ENCODE data around the gene RUNDC3A. TPM values are rescaled to one million over a fixed set of nuclear protein-coding genes. Genes with fewer than 3 reads are reported as not detected.

The RUNDC3A gene
- total RNA-seq = 2.3 TPM in 1 of 2 replicates, not detected in the other

DNA sequence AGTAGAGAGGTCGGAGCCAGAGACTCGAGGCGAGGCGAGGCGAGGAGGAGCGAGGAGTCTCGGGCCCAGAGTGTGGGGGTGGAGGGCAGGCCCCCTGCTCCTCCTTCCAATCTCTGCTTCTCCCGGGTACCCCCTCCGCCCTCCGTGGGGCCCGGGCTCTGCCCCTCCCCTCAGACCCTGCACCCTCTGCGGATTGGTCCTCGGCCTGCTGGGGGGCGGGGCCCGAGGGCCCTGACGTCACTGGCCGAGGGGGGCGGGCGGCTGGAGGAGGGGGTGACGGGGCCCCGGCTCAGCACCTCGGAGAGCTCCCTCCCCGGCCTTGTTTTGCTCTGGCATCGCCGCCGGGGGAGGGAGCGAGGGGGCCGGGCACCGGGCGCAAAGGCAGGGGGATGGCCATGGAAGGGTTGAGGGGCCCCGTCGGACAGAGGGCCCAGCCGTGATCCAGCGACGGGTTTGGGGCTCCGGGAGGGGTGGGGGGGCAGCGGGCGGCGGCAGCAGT, at the start of gene RUNDC3A:
Gene RUNDC3A, plus strand, starts transcription at position 282 of the 499 bp plus-strand sequence. CDS start 232 bp downstream, outside the sequence.

DNA sequence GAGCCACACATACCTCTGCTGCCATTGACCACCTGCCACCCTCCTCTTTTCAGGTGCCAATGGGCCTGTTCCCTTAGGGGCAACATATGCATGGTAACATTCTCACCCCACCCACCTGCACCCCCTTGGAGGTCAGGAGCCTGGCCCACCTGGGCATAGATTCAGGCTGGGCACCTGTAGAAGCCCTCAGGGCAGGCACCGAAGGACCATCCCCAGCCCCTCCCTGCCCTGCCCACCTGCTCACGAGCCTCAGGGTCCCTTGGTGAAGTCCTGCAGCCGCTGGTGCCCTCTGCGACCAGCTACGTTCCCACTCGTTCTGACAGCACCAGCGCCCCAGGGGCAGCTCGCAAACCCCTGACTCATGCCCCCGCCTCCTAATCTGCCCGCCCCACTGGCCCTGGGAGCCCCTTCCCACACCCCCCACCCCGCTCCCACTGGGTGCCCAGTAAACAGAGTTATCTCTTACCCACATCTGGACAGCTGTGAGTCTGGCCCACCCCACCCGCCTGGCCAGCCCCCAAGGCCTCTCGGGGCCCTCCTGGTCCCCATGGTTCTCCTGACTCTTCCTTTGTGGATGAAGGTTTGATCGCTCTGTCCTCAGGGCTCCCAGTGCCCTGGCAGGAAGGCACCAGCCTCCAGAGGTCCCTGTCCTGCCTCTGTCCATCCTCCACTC, 40.4 kb upstream of the RUNDC3A start, which contains the start of gene SLC4A1:
Gene SLC4A1, minus strand, starts transcription at position 318 of the 673 bp plus-strand sequence. CDS start 5,269 bp downstream, outside the sequence.

DNA sequence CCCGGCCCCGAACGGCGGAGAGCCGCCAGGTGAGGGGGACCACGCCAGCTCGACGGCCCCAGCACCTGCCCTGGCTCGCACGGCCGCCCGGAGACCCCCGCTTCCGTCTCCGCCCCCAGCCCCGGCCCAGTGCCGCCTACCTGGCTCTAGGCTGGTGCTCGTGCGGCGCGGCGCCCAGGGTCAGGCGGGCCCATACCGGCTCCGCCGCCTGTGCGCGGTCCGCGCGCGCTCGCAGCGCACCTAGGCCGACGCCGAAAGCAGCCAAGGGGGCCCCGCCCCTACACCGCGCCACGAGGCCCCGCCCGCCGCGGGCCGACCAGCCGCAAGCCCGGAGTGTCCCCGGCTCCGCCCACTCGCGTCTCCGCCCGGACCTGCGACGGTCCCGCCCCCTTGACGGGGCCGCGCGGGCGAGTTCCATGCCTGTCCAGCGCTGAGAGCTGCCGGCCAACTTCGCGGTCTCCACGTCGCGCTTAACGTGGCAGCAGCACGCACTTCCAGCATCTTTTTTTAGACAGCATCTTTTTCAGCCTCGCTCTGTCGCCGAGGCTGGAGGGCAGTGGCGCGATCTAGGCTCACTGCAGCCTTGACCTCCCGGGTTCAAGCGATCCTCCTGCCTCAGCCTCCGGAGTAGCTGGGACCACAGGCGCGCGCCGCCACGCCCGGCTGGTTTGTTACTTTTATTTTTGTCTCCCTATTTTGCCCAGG, 16.3 kb downstream of the RUNDC3A start, which contains the start of gene SLC25A39:
Gene SLC25A39, minus strand, starts transcription at position 253 of the 705 bp plus-strand sequence. CDS start 1,261 bp downstream, outside the sequence.

DNA sequence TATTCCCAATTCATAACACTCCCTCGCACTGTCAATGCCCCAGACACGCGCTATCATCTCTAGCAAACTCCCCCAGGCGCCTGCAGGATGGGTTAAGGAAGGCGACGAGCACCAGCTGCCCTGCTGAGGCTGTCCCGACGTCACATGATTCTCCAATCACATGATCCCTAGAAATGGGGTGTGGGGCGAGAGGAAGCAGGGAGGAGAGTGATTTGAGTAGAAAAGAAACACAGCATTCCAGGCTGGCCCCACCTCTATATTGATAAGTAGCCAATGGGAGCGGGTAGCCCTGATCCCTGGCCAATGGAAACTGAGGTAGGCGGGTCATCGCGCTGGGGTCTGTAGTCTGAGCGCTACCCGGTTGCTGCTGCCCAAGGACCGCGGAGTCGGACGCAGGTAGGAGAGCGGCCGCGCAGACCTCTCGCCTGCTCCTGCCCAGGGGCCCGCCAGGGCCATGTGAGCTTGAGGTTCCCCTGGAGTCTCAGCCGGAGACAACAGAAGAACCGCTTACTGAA, 36.6 kb downstream of the RUNDC3A start, which contains the start of gene GRN:
Gene GRN, plus strand, starts transcription at position 364 of the 515 bp plus-strand sequence. CDS start 3,863 bp downstream, outside the sequence.

DNA sequence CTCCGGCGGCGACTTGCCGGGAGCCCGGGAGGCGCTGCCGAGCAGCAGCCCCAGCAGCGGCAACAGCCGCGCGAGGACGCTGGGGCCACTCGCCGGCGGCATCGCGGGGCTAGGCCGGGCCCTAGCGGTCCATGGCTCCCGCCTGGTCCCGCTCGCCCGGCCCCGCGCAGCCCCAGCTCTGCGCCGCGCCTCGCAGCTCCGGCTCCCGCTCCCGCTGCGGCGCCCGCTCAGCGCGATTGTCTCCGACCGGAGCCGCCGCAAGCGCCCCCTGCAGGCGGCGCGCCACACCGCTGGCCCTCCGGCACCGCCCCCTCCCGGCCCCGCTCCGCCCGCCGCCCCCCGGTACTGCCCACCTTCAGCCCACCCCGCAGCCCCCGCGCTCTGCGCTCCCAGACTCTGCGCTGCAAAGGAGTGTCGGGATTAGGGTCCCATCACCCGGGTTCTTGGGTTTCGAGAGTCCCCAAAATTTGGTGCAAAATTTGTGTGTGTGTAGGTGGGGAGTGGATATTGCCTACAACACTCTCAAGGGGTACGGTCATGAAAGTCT, 55.3 kb downstream of the RUNDC3A start, which contains the start of gene FAM171A2:
Gene FAM171A2, minus strand, starts transcription at position 241 of the 547 bp plus-strand sequence. Its CDS starts 139 bp downstream, at position 102.

Other genes starting within 250 kb of the RUNDC3A start
- gene LSM12, start 241.9 kb upstream of the RUNDC3A start, total RNA-seq = 44.4 and 59.3 TPM in 2 replicates
- gene G6PC3, start 237.9 kb upstream of the RUNDC3A start, total RNA-seq = 67.0 and 73.0 TPM in 2 replicates
- 21.3 and 61.7 TPM in 2 replicates for gene HDAC5, start 185.0 kb upstream of the RUNDC3A start, total RNA-seq
- 1.9 and 12.2 TPM in 2 replicates for gene HROB, start 166.7 kb upstream of the RUNDC3A start, total RNA-seq
- gene ASB16, start 137.9 kb upstream of the RUNDC3A start, total RNA-seq = 0.51 TPM in 1 of 2 replicates, not detected in the other
- 25.1 and 35.2 TPM in 2 replicates for gene TMUB2, start 121.6 kb upstream of the RUNDC3A start, total RNA-seq
- gene ATXN7L3, start 108.7 kb upstream of the RUNDC3A start, total RNA-seq = 41.6 and 49.2 TPM in 2 replicates
- gene UBTF, start 88.9 kb upstream of the RUNDC3A start, total RNA-seq = 38.6 and 45.1 TPM in 2 replicates
- not detected in 2 replicates for gene SLC4A1, start 40.5 kb upstream of the RUNDC3A start, total RNA-seq
- 135 and 149 TPM in 2 replicates for gene SLC25A39, start 16.2 kb downstream of the RUNDC3A start, total RNA-seq
- 305 and 1,188 TPM in 2 replicates for gene GRN, start 36.7 kb downstream of the RUNDC3A start, total RNA-seq
- 11.4 and 17.0 TPM in 2 replicates for gene FAM171A2, start 55.3 kb downstream of the RUNDC3A start, total RNA-seq
- gene ITGA2B, start 81.0 kb downstream of the RUNDC3A start, total RNA-seq = 0.13 and 0.16 TPM in 2 replicates
- 13.0 and 18.6 TPM in 2 replicates for gene GPATCH8, start 194.8 kb downstream of the RUNDC3A start, total RNA-seq
- gene FZD2, start 248.9 kb downstream of the RUNDC3A start, total RNA-seq = 24.8 and 50.3 TPM in 2 replicates